HPDE6-E6E7 (cell line): ENCODE results near the gene CRYAB.
A peak's percentile ranks its signal among the peaks of the same experiment; 100 is the strongest.
"Not testable (repeated sequence)": the region's sequence is repeated elsewhere in the genome, so short reads cannot be mapped to it uniquely, and the experiment has no call there.

Experiments
- DNase-seq: peaks from one replicate; pipeline ENCODE4 v3.0.0; 2011; ENCODE audit warnings: missing footprints; ENCODE audit errors: extremely low spot score

CRYAB gene

GRCh38 chr11:111908639-111909305, 2.8 kb downstream of the CRYAB start:
- no peak for DNase-seq

- no peak for DNase-seq
Observed at GRCh38 chr11:111906680-111907079, 4.9 kb downstream of the CRYAB start.

GRCh38 chr11:111905411-111905810, 6.2 kb downstream of the CRYAB start:
- no peak for DNase-seq

- DNase-seq: no peak
Observed at GRCh38 chr11:111886844-111887243, 24.7 kb downstream of the CRYAB start.

GRCh38 chr11:111886032-111886431, 25.5 kb downstream of the CRYAB start:
- DNase-seq: no peak

- not testable (repeated sequence) for DNase-seq
Observed at GRCh38 chr11:111885053-111885452, 26.5 kb downstream of the CRYAB start.

- no peak for DNase-seq
Observed at GRCh38 chr11:111882202-111882601, 29.4 kb downstream of the CRYAB start.

GRCh38 chr11:111879637-111879960, 32.0 kb downstream of the CRYAB start:
- no peak for DNase-seq

- DNase-seq: peak; percentile 94
Observed at GRCh38 chr11:111878849-111879636, 32.5 kb downstream of the CRYAB start, which contains the start of the genes CFAP68 and FDXACB1. CFAP68 (plus strand) TSS chr11:111879541; CDS start chr11:111879561, 20 bp downstream. FDXACB1 (minus strand) TSS chr11:111879165; CDS start chr11:111879132, 33 bp downstream.

- DNase-seq: no peak
Observed at GRCh38 chr11:111878385-111878848, 33.2 kb downstream of the CRYAB start.

- DNase-seq: no peak
Observed at GRCh38 chr11:111871693-111872161, 39.8 kb downstream of the CRYAB start.

GRCh38 chr11:111870886-111871692, 40.5 kb downstream of the CRYAB start, which contains the start of gene ALG9:
ALG9 (minus strand) TSS chr11:111871581; CDS start chr11:111871482, 99 bp downstream.
- DNase-seq: peak; percentile 48

GRCh38 chr11:111870522-111870885, 41.1 kb downstream of the CRYAB start:
- DNase-seq: no peak

GRCh38 chr11:111870113-111870512, 41.5 kb downstream of the CRYAB start:
- DNase-seq: no peak

- no peak for DNase-seq
Observed at GRCh38 chr11:111860257-111860656, 51.3 kb downstream of the CRYAB start.
